Endodermal cell (in vitro differentiated cells): ENCODE data around the gene PCDHGA1. TPM values are rescaled to one million over a fixed set of nuclear protein-coding genes. Genes with fewer than 3 reads are reported as not detected.
"Not testable (repeated sequence)": the region's sequence is repeated elsewhere in the genome, so short reads cannot be mapped to it uniquely, and the experiment has no call there.

Source experiments
- DNase-seq: peaks from one replicate; pipeline ENCODE4 v3.0.0-alpha.2; 2017
- H3K27ac ChIP-seq: 2 replicates; pipeline ENCODE4 v1.5.1; 2013; ENCODE audit warnings: mild to moderate bottlenecking, low read depth, low read length, moderate library complexity
- H3K27me3 ChIP-seq: 2 replicates; pipeline ENCODE4 v1.6.1; 2013; ENCODE audit warnings: mild to moderate bottlenecking, low read length, moderate library complexity; ENCODE audit not compliant: insufficient read depth, control insufficient read depth, poor library complexity, severe bottlenecking
- H3K36me3 ChIP-seq: 2 replicates; pipeline ENCODE4 v1.7.0; 2013; ENCODE audit warnings: mild to moderate bottlenecking, low read length, moderate library complexity; ENCODE audit not compliant: control insufficient read depth, insufficient read depth
- H3K4me1 ChIP-seq: one replicate; pipeline ENCODE4 v1.7.0; 2013; ENCODE audit warnings: low read length; ENCODE audit not compliant: control insufficient read depth, insufficient read depth
- H3K4me3 ChIP-seq: 2 replicates; pipeline ENCODE4 v1.5.1; 2013; ENCODE audit warnings: mild to moderate bottlenecking, low read length, moderate library complexity
- H3K9ac ChIP-seq: 2 replicates; pipeline ENCODE4 v1.6.1; 2013; ENCODE audit warnings: mild to moderate bottlenecking, low read length, moderate library complexity; ENCODE audit not compliant: poor library complexity, severe bottlenecking; ENCODE audit errors: extremely low read depth
- H3K9me3 ChIP-seq: 2 replicates; pipeline ENCODE4 v1.6.1; 2013; ENCODE audit warnings: mild to moderate bottlenecking, low read length, moderate library complexity; ENCODE audit not compliant: control insufficient read depth
- H3K27ac Mint-ChIP-seq: 2 replicates; pipeline ENCODE4 v1.8.0; 2020; ENCODE audit warnings: mixed read lengths
- H3K27me3 Mint-ChIP-seq: 2 replicates; pipeline ENCODE4 v1.8.0; 2021; ENCODE audit warnings: mild to moderate bottlenecking, mixed read lengths; ENCODE audit not compliant: insufficient read depth
- H3K36me3 Mint-ChIP-seq: 2 replicates; pipeline ENCODE4 v1.8.0; 2020; ENCODE audit warnings: low read depth, mixed read lengths
- H3K4me1 Mint-ChIP-seq: 2 replicates; pipeline ENCODE4 v1.8.0; 2020; ENCODE audit warnings: mixed read lengths
- H3K4me3 Mint-ChIP-seq: 2 replicates; pipeline ENCODE4 v1.8.0; 2020; ENCODE audit warnings: mild to moderate bottlenecking, moderate library complexity, mixed read lengths
- H3K9me3 Mint-ChIP-seq: 2 replicates; pipeline ENCODE4 v1.8.0; 2020; ENCODE audit warnings: mild to moderate bottlenecking, mixed read lengths
- CTCF ChIP-seq: fragments of 200-600 bp; sonication (generic); conservative IDR thresholded peaks from 2 replicates; pipeline ENCODE4 v1.5.0; 2021; ENCODE audit warnings: antibody characterized with exemption, mild to moderate bottlenecking
- WGBS, 2 experiments: methylation state at CpG; one replicate each; pipeline versions ENCODE4 v1.1.5 to v1.1.7; 2013; ENCODE audit warnings: missing lambda C conversion rate in 2 of 2, mixed read lengths in 1 of 2; ENCODE audit not compliant: insufficient coverage in 1 of 2, insufficient read length in 1 of 2; 5-methylcytosine and 5-hydroxymethylcytosine counted together
- total RNA-seq, 2 donors: library from RNA; stranded (reverse); fragmentation: NEBNext Ultra II Directional in 1 of 2; extraction: Animal tissue kit (Norgen Biotek cat#: 25700) in 1 of 2; gene quantifications; 2 replicates in 1 of 2; 3 replicates in 1 of 2; pipeline ENCODE4 v1.2.1, GENCODE V29; 2021

Gene PCDHGA1
- total RNA-seq, 2 donors from 2014 or later = 0.38 to 2.2 TPM

DNA sequence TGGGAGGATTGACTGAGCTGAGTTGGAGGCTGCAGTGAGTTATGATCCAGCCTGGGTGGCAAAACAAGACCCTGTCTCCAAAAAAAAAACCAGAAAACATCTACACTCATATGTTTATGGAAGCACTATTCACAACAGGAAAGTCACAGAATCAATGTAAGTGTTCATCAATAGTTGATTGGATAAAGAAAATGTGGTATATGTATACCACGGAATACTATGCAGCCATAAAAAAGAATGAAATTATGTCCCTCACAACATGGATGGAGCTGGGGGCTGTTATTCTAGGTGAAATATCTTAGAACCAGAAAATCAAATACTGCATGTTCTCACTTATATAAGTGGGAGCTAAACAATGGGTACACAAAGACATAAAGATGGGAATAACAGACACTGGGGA lies 23.7 kb upstream of the PCDHGA1 start:
- peaks cover 31% of the 10 kb centered on the region for H3K36me3 Mint-ChIP-seq

DNA sequence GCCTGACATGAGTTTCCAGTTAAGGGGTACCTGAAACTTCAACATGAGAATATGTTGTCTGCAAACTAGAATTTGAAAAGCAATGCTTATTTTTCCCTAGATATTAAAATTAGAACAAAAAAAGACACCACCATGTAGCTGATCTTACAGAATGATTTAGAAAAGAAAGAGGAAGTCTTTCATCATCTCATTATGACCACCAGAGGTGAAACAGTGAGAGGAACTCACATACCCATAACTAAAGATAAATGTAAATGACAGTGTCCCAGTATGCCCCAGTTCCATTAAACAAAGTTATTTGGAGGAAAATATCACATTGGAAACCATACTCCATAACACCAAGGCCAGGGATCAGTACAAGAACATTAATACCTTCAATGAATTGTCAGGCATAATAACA lies 16.6 kb upstream of the PCDHGA1 start:
- H3K4me3 ChIP-seq = no peak overlapping the region
- peaks cover 59% of the 10 kb centered on the region for H3K9me3 ChIP-seq
- DNase-seq = no peak
- H3K27ac Mint-ChIP-seq = no peak overlapping the region
- H3K27me3 ChIP-seq = no peaks in the 10 kb centered on the region
- H3K27me3 Mint-ChIP-seq = no peaks in the 10 kb centered on the region
- H3K9ac ChIP-seq = no peak overlapping the region
- H3K4me3 Mint-ChIP-seq = no peak overlapping the region
- no peaks in the 10 kb centered on the region for H3K4me1 ChIP-seq
- H3K9me3 Mint-ChIP-seq = peaks cover 38% of the 10 kb centered on the region
- H3K4me1 Mint-ChIP-seq = peaks cover 1% of the 10 kb centered on the region
- H3K36me3 Mint-ChIP-seq = peaks cover 65% of the 10 kb centered on the region
- no peak overlapping the region for H3K27ac ChIP-seq
- H3K36me3 ChIP-seq = peaks cover 34% of the 10 kb centered on the region
- no peak for TF ChIP-seq CTCF

More for the DNA sequence above, 23.7 kb upstream of the PCDHGA1 start:
- Mint-ChIP-seq H3K27me3 (no peaks in the 10 kb centered on the region), H3K27ac (no peak overlapping the region), H3K9me3 (peaks cover 31% of the 10 kb centered on the region), H3K4me1 (no peaks in the 10 kb centered on the region), H3K4me3 (no peak overlapping the region)
- TF ChIP-seq CTCF = no peak
- peaks cover 37% of the 10 kb centered on the region for H3K9me3 ChIP-seq
- no peak for DNase-seq
- no peaks in the 10 kb centered on the region for H3K36me3 ChIP-seq
- H3K9ac ChIP-seq = no peak overlapping the region
- H3K27ac ChIP-seq = no peak overlapping the region
- H3K4me1 ChIP-seq = no peaks in the 10 kb centered on the region
- no peak overlapping the region for H3K4me3 ChIP-seq
- 100% methylated on average over 1 of the region's 1 CpG; no CpG with 5 or more reads in 1 of the 2 experiments for WGBS, 2 experiments
- H3K27me3 ChIP-seq = no peaks in the 10 kb centered on the region

DNA sequence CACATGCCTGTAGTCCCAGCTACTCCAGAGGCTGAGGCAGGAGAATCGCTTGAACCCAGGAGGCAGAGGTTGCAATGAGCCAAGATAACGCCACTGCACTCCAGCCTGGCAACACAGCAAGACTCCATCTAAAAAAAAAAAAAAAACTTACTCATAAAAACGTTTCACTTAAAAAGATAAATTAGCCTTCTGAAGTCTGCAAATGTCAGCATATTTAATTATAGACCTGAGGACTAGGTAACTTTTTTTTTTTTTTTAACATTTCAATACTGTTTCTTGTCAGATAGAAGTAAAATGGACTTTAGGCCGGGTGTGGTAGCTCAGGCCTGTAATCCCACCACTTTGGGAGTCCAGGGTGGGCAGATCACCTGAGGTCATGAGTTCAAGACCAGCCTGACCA lies 13.4 kb upstream of the PCDHGA1 start:
- peaks cover 51% of the 10 kb centered on the region for H3K9me3 Mint-ChIP-seq
- 94 to 100% methylated on average over 1 to 3 of the region's 4 CpGs for WGBS, 2 experiments
- H3K27ac Mint-ChIP-seq, H3K27me3 ChIP-seq, H3K4me3 Mint-ChIP-seq, H3K4me1 ChIP-seq, H3K4me3 ChIP-seq, H3K9ac ChIP-seq, H3K27me3 Mint-ChIP-seq, DNase-seq, H3K27ac ChIP-seq, H3K4me1 Mint-ChIP-seq: not testable (repeated sequence)
- Histone ChIP-seq H3K36me3 (peaks cover 47% of the 10 kb centered on the region), H3K9me3 (peaks cover 77% of the 10 kb centered on the region)
- H3K36me3 Mint-ChIP-seq = peaks cover 67% of the 10 kb centered on the region

DNA sequence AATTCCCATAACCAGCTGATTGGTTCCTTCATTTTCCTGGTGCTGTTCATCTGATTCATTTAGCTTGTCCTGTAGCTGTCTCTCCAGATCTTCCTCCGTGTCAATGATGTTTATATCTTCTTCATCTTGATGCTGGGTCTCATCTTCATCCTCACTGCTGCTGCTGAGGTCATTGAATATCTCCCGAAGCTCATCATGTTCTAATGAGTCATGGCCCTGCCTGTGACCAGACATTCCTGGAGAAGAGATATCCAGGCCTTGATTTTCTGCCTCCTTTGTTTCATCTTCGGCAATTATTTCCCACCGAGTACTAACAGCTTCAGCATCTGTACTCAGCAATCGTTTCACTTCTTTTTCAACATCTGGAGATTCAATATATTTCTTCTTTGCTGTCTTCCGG lies 11.1 kb upstream of the PCDHGA1 start:
- Mint-ChIP-seq H3K36me3 (peaks cover 56% of the 10 kb centered on the region), H3K9me3 (peaks cover 51% of the 10 kb centered on the region), H3K4me3 (peak overlapping the region; percentile 99), H3K27ac (no peak overlapping the region), H3K4me1 (peaks cover 2% of the 10 kb centered on the region), H3K27me3 (no peaks in the 10 kb centered on the region)
- Histone ChIP-seq H3K4me3 (peak overlapping the region; percentile 91), H3K36me3 (peaks cover 47% of the 10 kb centered on the region), H3K27me3 (no peaks in the 10 kb centered on the region), H3K9me3 (peaks cover 68% of the 10 kb centered on the region), H3K9ac (no peak overlapping the region), H3K27ac (no peak overlapping the region), H3K4me1 (no peaks in the 10 kb centered on the region)
- no peak for DNase-seq
- no peak for TF ChIP-seq CTCF
- 94% methylated on average over 6 of the region's 6 CpGs for WGBS, 2 experiments
